Measurements from ENCODE around the gene COL5A1. TPM values are rescaled to one million over a fixed set of nuclear protein-coding genes. Genes with fewer than 3 reads are reported as not detected.

The COL5A1 gene
- polyA plus RNA-seq, 3 donors, result 81.2 to 128 (median 113) TPM

DNA sequence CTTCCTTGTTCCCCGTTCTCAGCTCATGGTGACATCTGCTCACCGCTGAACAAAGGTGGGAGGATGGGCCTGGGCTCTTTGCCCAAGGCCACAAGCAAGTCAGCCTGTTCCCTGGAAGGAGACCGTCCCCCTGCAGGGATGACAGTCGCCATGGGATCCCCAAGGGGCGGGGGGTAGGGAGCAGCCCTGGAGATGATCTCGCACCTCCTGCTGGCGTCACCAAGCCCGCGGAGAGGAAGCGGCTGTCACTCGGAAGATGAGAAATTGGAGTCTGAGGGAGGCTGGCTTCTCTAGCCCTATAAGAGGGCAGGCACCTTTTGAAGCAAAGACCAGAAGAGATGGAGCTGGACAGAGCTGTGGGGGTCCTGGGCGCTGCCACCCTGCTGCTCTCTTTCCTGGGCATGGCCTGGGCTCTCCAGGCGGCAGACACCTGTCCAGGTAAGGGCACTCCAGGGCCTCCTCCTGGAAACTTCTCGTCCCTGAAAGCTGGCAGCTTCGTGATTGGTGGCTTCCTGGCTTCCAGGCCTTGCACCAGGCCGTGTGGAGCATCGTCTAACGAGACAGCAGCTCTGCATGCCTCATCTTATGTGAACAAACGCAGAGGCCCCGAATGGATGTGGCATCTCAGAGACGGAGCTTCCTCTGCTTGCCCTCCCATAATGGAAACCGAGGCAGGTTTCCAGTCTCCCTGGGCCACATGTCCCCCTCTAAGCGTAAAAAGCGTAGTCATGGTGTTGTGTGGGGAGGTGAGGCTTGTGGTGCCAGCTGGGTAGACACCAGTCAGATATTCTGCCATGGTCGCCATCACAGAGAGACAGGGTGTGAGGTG is 239.1 kb downstream of the COL5A1 start, which contains the start of gene FCN2:
TSS of gene FCN2 (plus strand) at position 327 of the 829 bp plus-strand sequence. CDS start at position 339, 12 bp downstream.
- no peak for DNase-seq (ENCODE audit: extremely low read depth in 1 of 11, low read depth in 9 of 11, low spot score in 4 of 11)

- no peak for DNase-seq (ENCODE audit: extremely low read depth in 1 of 11, low read depth in 9 of 11, low spot score in 4 of 11)
Measured at GRCh38 chr9:134881313-134881670, 239.7 kb downstream of the COL5A1 start.

DNA sequence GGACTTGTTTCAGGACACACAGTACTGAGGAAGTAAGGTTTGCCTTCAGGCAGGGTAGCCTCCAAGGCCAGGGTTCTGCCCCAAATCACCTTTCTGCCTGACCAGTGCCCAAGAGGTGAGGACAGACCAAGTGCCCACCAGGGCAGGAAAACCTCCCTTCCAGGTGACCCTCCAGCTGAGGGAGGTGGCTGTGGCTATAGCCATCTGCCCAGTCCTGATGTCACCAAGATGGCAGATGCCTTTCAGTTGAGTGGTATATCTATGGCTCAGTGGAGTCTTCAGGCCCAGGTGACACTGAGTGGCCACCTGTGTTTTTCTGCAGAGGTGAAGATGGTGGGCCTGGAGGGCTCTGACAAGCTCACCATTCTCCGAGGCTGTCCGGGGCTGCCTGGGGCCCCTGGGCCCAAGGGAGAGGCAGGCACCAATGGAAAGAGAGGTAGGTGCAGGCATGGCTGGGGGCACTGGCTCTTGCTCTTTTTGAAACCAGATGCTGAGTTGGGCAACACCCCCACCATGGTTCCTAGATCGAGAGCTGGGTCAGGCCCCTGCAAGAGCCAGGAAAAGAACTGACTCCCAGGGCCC is 240.7 kb downstream of the COL5A1 start:
- no peak for DNase-seq (ENCODE audit: extremely low read depth in 1 of 11, low read depth in 9 of 11, low spot score in 4 of 11)

- DNase-seq (ENCODE audit: extremely low read depth in 1 of 11, low read depth in 9 of 11, low spot score in 4 of 11), result no peak
Measured at GRCh38 chr9:134883040-134883782, 241.6 kb downstream of the COL5A1 start.

DNA sequence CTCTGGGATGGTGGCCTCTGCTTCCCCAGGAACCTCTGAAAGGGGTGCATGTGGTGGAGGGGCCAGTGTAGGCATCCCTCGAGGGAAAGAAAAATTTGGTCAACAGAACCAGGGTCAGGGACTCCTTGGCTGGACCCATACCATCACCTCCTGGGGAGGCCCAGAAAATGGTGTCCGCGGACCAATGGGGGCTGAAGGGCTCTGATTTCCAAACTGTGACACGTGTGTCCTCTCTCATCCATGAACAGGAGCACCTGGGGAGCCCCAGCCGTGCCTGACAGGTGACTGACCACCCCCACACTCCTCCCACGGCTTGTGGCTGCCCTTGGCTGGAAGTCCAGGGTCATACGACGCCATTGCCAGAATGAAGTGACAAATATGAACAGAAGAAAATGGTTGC is 242.9 kb downstream of the COL5A1 start:
- DNase-seq (ENCODE audit: extremely low read depth in 1 of 11, low read depth in 9 of 11, low spot score in 4 of 11), result no peak

GRCh38 chr9:134885001-134885678 is 243.5 kb downstream of the COL5A1 start:
- DNase-seq (ENCODE audit: extremely low read depth in 1 of 11, low read depth in 9 of 11, low spot score in 4 of 11), result no peak

- DNase-seq (ENCODE audit: extremely low read depth in 1 of 11, low read depth in 9 of 11, low spot score in 4 of 11), result no peak
Measured at GRCh38 chr9:134885679-134886412, 244.2 kb downstream of the COL5A1 start.

DNA sequence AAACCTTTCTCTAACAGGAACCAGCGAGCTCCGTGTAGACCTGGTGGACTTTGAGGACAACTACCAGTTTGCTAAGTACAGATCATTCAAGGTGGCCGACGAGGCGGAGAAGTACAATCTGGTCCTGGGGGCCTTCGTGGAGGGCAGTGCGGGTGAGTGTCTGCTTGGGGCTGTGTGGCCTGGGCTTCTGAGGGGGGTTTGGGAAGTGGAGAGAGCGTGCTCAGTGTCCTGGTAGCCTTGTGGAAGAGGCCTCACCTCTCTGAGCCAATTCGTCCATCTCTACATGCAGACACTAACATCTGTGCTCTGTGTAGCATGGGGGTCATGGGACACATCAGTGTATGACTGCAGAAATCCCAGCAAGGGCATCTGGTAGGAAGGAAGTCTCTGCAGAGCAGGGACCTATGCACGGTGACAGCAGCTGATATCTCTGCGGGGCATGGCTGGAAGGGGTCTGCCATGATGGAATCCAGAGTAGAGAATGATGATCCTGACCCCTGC is 244.9 kb downstream of the COL5A1 start:
- DNase-seq (ENCODE audit: extremely low read depth in 1 of 11, low read depth in 9 of 11, low spot score in 4 of 11), result no peak

DNA sequence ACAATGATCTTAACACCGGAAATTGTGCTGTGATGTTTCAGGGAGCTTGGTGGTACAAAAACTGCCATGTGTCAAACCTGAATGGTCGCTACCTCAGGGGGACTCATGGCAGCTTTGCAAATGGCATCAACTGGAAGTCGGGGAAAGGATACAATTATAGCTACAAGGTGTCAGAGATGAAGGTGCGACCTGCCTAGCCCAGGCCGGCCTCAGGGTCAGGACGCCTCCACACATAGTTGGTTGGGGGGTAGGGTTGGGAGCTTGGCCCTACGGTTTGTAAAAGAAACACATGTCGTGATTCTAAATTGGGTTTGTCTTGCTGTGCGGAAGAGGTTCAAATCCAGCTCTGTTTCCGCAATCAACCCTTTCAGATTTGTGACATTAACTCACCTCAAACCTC is 245.6 kb downstream of the COL5A1 start:
- no peak for DNase-seq (ENCODE audit: extremely low read depth in 1 of 11, low read depth in 9 of 11, low spot score in 4 of 11)

DNA sequence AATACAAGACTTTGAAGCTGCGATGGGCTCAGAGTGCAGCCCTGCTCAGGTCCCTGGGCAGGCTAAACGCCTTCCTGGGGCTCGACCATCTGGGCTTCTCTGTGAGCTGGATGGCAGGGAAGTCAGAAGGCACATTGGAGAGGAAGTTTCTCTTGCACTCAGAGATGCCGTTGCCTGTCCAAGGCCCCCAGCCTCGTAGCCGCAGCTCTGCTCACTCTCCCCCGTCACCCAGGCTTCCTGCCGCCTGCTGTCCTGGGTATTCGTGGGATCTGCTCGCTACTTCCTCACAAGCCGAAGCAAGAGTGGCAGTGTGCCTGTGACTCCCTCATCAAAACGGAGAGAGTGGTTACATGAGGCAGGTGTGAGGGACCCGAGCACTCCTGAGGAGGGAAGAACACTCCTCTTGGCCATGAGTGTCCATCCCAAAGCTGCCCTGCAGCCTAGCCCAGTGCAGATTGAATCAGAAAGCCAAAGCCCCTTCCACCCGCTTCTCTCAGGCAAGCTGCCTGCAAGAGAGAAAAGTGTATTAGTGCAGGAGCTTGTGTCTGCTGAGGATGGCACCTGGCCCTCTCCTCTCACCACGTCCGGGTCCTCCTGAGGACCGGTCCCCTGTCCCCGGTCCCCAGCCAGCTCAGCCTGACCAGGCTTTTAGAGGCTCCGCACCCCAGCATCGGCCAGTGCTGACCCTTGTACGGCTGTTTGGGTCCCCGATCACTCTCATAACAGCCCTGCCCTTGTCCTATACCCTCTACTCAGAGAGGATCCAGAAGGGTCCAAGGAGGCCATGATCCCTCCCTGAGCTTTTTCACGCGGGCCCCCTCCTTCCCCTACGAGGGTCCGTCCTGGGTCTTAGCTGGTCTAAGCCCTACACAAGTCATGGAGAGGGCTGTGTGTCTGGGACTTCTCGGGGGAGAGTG is 246.3 kb downstream of the COL5A1 start:
- DNase-seq (ENCODE audit: extremely low read depth in 1 of 11, low read depth in 9 of 11, low spot score in 4 of 11), result no peak

DNA sequence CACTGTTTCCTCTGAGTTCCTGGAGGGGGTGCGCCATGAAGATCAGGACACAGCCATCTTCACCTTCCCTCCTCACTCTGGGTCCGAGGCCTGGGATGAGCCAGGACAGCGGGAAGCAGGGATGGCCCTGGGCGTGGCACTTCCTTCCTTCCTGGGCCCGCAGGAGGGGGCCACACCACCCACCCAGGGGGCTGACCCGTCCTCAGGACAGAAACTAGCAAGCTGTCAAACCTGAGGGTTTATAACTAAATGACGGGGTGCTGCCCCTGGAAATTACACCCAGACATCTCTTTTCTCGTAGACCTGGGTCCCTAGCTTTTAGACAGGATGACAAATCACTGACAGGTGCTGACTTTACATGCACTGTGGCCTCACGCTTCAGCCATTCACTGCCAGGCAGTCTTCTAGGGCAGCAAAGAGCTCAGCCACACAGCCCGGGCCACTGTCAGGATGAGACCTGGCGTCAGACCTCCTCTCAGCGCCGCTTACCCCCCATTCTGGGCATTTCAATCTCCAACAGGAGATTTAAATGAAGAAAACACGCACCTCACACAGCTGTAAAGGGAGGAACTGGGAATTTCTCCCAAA is 247.1 kb downstream of the COL5A1 start:
- no peak for DNase-seq (ENCODE audit: extremely low read depth in 1 of 11, low read depth in 9 of 11, low spot score in 4 of 11)

DNA sequence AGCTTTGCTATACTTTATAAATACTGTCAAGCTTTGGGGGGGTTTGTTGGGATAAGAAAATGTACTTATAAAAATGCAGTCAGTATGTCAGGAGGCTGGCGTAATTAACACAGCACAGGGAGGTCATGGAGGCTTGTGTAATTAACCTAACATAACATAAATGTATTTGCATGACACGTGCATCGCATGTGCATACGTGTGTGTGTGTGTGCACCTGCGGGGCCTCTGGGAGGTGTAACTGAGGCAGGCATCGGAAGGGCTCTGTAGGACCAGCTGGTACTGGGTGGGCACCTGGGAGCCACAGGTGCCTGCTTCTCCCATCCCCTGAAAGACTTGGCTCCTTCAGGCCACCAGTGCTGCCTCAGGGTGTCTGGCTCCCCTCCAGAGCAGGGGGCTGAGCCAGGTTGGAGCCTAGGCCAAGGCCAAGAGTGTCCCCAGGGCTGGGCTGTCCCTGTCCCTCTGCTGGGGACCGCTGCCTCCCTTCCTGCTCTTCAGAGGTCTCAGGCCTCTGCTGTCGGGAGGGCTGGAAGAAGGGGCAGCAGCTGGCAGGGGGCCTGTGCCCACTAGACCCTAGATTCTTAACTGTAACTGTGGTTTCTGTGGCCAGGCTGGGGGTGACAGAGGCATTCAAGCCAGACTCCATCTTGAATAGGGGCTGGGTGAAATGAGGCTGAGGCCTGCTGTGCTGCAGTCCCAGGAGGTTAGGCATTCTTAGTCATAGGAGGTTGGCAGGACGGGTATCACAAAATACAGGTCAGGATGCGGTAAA is 248.0 kb downstream of the COL5A1 start:
- no peak for DNase-seq (ENCODE audit: extremely low read depth in 1 of 11, low read depth in 9 of 11, low spot score in 4 of 11)

GRCh38 chr9:134890155-134890495 is 248.5 kb downstream of the COL5A1 start:
- no peak for DNase-seq (ENCODE audit: extremely low read depth in 1 of 11, low read depth in 9 of 11, low spot score in 4 of 11)

GRCh38 chr9:134891053-134891452 is 249.4 kb downstream of the COL5A1 start:
- no peak for DNase-seq (ENCODE audit: extremely low read depth in 1 of 11, low read depth in 9 of 11, low spot score in 4 of 11)

DNA sequence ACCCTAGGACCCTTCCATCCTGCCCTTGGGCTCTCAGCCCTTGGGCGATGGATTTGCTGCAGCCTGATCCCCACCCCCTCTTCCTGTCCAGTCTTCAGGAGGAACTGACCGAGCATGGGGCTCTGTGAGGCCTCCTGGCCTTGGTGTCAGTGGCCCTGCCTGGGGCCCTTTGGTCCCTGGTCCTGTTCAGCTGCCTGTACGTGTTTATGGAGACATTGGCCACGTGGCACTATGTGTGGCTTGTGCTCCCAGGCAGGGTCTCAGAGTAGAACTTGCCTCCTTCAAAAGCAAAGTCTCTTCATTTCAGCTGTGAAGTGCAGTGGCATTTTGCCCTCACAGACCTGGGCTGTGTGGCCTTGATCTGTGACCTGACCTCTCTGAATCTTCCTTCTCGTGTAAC is 250.1 kb downstream of the COL5A1 start:
- no peak for DNase-seq (ENCODE audit: extremely low read depth in 1 of 11, low read depth in 9 of 11, low spot score in 4 of 11)

- DNase-seq (ENCODE audit: extremely low read depth in 1 of 11, low read depth in 9 of 11, low spot score in 4 of 11), result no peak
Measured at GRCh38 chr9:134892221-134892620, 250.6 kb downstream of the COL5A1 start.
